HG03378 (cell line): Measurements from ENCODE around the gene CHGA.

ENCODE experiments used
- ATAC-seq: cut with Tn5 transposase; IDR thresholded peaks from one replicate; pipeline ENCODE4 v1.9.1; 2021; ENCODE audit warnings: mild to moderate bottlenecking, moderate library complexity; ENCODE audit not compliant: unreplicated experiment

CHGA gene

GRCh38 chr14:92942976-92943710, 20.2 kb downstream of the CHGA start:
- ATAC-seq = no peak

GRCh38 chr14:92943855-92944570, 21.1 kb downstream of the CHGA start:
- ATAC-seq = no peak

- ATAC-seq = no peak
These were observed 22.0 kb downstream of the CHGA start for GRCh38 chr14:92944976-92945375.

GRCh38 chr14:92945544-92945943, 22.6 kb downstream of the CHGA start:
- no peak for ATAC-seq

GRCh38 chr14:92945959-92946846, 23.3 kb downstream of the CHGA start:
- ATAC-seq = no peak

GRCh38 chr14:92946847-92947545, 24.0 kb downstream of the CHGA start:
- no peak for ATAC-seq

- ATAC-seq = no peak
These were observed 25.7 kb downstream of the CHGA start for GRCh38 chr14:92948647-92949046.

- no peak for ATAC-seq
These were observed 26.7 kb downstream of the CHGA start for GRCh38 chr14:92949496-92950192.

GRCh38 chr14:92950193-92950540, 27.2 kb downstream of the CHGA start:
- no peak for ATAC-seq

GRCh38 chr14:92950773-92951172, 27.8 kb downstream of the CHGA start:
- no peak for ATAC-seq

GRCh38 chr14:92951261-92951660, 28.3 kb downstream of the CHGA start:
- no peak for ATAC-seq

GRCh38 chr14:92951912-92952471, 29.0 kb downstream of the CHGA start:
- ATAC-seq = peak; percentile 54

- ATAC-seq = no peak
These were observed 29.7 kb downstream of the CHGA start for GRCh38 chr14:92952481-92953298.

- no peak for ATAC-seq
These were observed 30.6 kb downstream of the CHGA start for GRCh38 chr14:92953526-92953925.

- ATAC-seq = no peak
These were observed 32.0 kb downstream of the CHGA start for GRCh38 chr14:92954933-92955332.

GRCh38 chr14:92955381-92955780, 32.4 kb downstream of the CHGA start:
- ATAC-seq = no peak

- ATAC-seq = no peak
These were observed 34.0 kb downstream of the CHGA start for GRCh38 chr14:92956961-92957360.

GRCh38 chr14:92958373-92959188, 35.6 kb downstream of the CHGA start:
- ATAC-seq = no peak
